ENCODE measurements around the gene PLA2R1. TPM values are rescaled to one million over a fixed set of nuclear protein-coding genes. Genes with fewer than 3 reads are reported as not detected.

PLA2R1 gene
- total and polyA plus RNA-seq, 10 of the 15 experiments (the other 5 are each of a cell fraction or from before 2014, with no cell fraction given), result 0.01 to 0.05 (median 0.02) TPM; not detected in 6

Other genes starting within 250 kb of the PLA2R1 start
- gene LY75, start 157.9 kb downstream of the PLA2R1 start, total RNA-seq (2014; rRNA removed), result 89.9 and 105 TPM in 2 replicates
- gene LY75, start 157.9 kb downstream of the PLA2R1 start, total RNA-seq (2014; rRNA removed; fragmentation: Illumina TruSeq; extraction: Trizol), result 91.0 and 96.4 TPM in 2 replicates
- gene LY75, start 157.9 kb downstream of the PLA2R1 start, total RNA-seq (2021), result 61.1 and 65.2 TPM in 2 replicates
- 112 and 124 TPM in 2 replicates for gene LY75, start 157.9 kb downstream of the PLA2R1 start, polyA plus RNA-seq (2011; rRNA removed)
- 87.3 and 115 TPM in 2 replicates for gene LY75, start 157.9 kb downstream of the PLA2R1 start, polyA plus RNA-seq (2014; fragmentation: Illumina TruSeq; extraction: Trizol)
- 10 to 100 TPM; 17.6 to 17.8 TPM for gene LY75, start 157.9 kb downstream of the PLA2R1 start, polyA plus RNA-seq (2014; fragmentation: Nextera tagmentation; extraction: Ambion mirVana)
- 52.2 and 64.8 TPM in 2 replicates for gene LY75, start 157.9 kb downstream of the PLA2R1 start, polyA plus RNA-seq (2014; rRNA removed)
- gene LY75, start 157.9 kb downstream of the PLA2R1 start, polyA plus RNA-seq (2016; fragmentation: Nextera tagmentation; extraction: Ambion mirVana), result 10 to 100 TPM; 48.7 to 55.4 TPM
- gene ITGB6, start 137.7 kb upstream of the PLA2R1 start, total RNA-seq (2014; rRNA removed), result not detected in 2 replicates
- gene ITGB6, start 137.7 kb upstream of the PLA2R1 start, total RNA-seq (2014; rRNA removed; fragmentation: Illumina TruSeq; extraction: Trizol), result not detected in 2 replicates
- gene ITGB6, start 137.7 kb upstream of the PLA2R1 start, total RNA-seq (2021), result not detected in 2 replicates
- 0.04 and 0.10 TPM in 2 replicates for gene ITGB6, start 137.7 kb upstream of the PLA2R1 start, polyA plus RNA-seq (2011; rRNA removed)
- not detected in 2 replicates for gene ITGB6, start 137.7 kb upstream of the PLA2R1 start, polyA plus RNA-seq (2014; fragmentation: Illumina TruSeq; extraction: Trizol)
- gene ITGB6, start 137.7 kb upstream of the PLA2R1 start, polyA plus RNA-seq (2014; fragmentation: Nextera tagmentation; extraction: Ambion mirVana), result not detected
- not detected in 2 replicates for gene ITGB6, start 137.7 kb upstream of the PLA2R1 start, polyA plus RNA-seq (2014; rRNA removed)
- gene ITGB6, start 137.7 kb upstream of the PLA2R1 start, polyA plus RNA-seq (2016; fragmentation: Nextera tagmentation; extraction: Ambion mirVana), result not detected